Cardiac fibroblast (primary cell): ENCODE results near the gene TNFRSF13B.

Experiments used
- DNase-seq, 2 donors: peaks; one replicate each; pipeline versions ENCODE4 v3.0.0 to v3.0.0-alpha.2; 2010; ENCODE audit warnings: low read depth in 2 of 2
- H3K4me3 ChIP-seq, 2 donors: replicated peaks in 1 of 2; 1 replicate in 1 of 2; 2 replicates in 1 of 2; pipeline ENCODE4 v1.5.1; 2011; ENCODE audit warnings: low read depth in 2 of 2, low read length in 2 of 2, mild to moderate bottlenecking in 2 of 2, moderate library complexity in 1 of 2
- TF ChIP-seq, protein P1 (sequence below): IDR thresholded peaks from one replicate; pipeline ENCODE4 v1.5.1; 2011; ENCODE audit warnings: low read depth, mild to moderate bottlenecking, low read length, inconsistent platforms

TNFRSF13B gene

DNA sequence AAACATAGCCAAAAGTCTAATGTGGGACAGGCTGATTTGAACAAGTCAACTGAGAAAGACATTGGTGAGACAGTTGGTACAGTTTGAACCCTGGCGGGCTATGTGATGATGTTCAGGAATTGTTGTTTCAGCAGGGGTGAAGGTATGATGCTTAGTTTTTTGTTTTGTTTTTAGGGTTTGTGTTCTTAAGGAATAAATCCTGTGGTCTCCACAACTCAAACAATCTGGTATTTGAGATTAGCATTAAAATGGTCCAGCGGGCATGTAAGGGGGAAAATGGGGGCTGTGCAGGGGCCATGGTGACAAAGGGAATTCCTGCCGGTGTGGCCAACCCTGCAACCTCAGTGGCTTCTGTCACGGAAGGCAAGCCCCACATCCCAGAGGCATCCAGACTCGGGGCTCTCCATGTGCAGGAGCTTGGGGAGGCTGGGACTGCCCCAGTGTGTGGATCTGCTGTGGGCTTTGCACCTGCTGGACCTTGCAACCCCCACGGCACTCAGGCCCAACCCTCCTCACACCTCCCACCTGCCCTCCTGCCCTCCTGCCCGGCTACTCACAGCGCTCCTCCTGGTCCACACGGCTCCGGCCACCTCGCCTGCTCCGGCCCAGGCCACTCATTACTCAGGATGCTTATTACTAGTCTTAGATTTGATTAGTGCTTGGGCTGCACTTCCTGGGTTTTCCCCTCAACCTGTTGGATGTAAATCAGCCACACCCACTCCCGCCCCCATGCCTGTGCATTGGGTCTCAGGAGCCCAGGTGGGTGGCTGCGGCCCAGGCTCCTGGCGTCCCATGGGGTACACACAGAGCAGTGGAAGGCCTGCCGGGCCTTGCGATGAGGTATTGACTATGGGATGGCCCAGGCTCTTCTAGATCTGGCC lies at the start of gene TNFRSF13B:
Gene TNFRSF13B (minus strand): TSS at position 661 of the 881 bp plus-strand sequence. CDS start 43 bp downstream, at position 618.
- no peak within 1 kb of the TSS for H3K4me3 ChIP-seq
- TF ChIP-seq, protein P1, sequence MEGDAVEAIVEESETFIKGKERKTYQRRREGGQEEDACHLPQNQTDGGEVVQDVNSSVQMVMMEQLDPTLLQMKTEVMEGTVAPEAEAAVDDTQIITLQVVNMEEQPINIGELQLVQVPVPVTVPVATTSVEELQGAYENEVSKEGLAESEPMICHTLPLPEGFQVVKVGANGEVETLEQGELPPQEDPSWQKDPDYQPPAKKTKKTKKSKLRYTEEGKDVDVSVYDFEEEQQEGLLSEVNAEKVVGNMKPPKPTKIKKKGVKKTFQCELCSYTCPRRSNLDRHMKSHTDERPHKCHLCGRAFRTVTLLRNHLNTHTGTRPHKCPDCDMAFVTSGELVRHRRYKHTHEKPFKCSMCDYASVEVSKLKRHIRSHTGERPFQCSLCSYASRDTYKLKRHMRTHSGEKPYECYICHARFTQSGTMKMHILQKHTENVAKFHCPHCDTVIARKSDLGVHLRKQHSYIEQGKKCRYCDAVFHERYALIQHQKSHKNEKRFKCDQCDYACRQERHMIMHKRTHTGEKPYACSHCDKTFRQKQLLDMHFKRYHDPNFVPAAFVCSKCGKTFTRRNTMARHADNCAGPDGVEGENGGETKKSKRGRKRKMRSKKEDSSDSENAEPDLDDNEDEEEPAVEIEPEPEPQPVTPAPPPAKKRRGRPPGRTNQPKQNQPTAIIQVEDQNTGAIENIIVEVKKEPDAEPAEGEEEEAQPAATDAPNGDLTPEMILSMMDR: no peak
- no peak for DNase-seq

DNA sequence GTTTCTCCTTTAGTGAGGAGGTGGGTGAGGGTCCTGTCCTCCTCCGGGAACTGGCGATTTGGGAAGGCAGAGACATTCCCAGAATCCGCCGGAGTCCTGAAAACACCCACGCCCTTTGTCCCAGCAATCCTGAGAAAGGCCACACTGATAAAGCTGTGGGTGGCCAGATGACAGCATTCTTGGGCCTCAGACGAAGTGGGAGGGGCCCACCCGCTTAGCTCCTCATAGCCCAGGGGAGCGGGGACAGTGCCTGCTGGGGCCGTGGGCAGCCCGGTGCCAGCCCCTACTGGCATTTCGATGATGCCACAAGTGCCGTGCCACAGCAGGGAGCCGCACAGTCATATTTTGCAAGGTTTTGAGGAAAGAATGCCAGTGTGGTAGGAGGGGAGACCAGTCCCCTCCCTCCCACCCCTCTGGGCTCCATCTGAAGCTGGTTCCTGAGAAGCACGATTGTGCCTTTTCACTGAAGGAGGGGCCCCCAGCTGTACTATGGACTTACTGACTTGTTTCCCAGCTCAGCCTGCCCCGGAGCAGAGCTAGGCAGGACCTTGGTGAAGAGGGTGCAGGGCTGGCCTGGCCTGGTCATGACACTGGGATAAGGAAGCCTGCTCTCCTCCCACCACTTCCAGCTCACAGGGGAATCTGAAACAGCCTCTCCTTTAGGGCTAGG lies 49.4 kb upstream of the TNFRSF13B start:
- TF ChIP-seq, protein P1: no peak
- peak in 1 of 2 donors; percentile 57 for DNase-seq
- no peak overlapping the region for H3K4me3 ChIP-seq

DNA sequence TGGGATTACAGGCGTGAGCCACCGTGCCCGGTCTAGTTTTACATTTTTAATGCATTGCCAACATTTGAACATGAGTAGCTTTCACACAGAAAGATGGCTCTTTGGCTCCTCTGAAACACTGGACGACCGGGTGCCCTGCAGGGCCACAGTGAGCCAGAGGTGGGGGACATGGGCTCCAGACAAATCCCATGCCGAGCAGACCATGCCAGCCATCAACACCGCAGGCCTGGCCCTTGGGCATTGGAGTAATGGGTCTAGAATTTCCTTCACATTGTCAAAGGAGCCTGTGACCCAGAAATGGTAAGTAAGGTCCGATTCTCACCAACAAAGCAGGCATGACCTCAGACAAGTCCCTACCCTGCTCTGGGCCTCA lies 48.9 kb upstream of the TNFRSF13B start:
- no peak overlapping the region for H3K4me3 ChIP-seq
- no peak for DNase-seq
- TF ChIP-seq, protein P1: no peak

DNA sequence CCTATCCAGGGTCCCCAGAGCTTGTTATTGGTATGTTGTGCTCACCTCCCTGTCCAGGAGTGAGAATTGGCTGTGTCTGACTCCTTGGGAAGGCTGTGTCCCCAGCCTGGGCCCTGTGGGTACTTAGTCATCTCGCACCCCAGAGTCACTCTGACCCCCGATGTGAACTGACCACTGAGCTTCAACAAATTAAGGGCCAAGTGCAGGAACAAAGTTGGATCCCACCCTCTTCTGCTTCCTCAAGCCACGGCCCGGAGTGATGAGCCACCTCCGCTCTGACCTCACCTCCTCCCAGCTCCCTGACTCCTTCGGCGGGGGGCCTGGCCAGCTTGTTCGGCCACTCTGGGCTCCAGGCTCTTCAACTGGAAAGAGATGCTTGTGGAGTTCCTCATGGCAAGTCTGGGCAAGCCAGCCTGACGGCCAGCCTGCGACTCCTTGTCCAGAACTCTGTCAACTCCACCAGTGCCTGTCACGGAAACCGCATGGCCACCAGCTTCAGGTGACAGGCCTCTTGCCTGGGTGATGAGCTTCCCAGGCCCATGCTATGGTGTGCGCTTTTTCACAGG lies 48.1 kb upstream of the TNFRSF13B start:
- no peak overlapping the region for H3K4me3 ChIP-seq
- DNase-seq: no peak
- TF ChIP-seq, protein P1: no peak

DNA sequence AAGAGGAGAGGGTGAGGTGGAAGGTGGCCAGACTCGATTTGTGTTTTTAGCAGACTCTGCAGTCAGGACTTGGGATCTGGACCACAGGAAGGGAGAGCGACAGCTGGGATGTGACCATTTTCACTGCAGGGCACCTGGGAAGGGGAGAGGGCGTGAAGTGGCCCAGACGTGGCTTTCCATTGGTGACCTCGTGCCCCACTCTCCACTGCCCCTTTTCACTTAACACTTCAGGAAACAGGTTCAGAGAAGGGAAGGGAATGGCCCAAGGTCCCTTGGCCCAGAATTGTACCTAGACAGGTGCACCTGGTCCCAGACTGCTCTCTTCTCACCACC lies 47.5 kb upstream of the TNFRSF13B start:
- TF ChIP-seq, protein P1: no peak

DNA sequence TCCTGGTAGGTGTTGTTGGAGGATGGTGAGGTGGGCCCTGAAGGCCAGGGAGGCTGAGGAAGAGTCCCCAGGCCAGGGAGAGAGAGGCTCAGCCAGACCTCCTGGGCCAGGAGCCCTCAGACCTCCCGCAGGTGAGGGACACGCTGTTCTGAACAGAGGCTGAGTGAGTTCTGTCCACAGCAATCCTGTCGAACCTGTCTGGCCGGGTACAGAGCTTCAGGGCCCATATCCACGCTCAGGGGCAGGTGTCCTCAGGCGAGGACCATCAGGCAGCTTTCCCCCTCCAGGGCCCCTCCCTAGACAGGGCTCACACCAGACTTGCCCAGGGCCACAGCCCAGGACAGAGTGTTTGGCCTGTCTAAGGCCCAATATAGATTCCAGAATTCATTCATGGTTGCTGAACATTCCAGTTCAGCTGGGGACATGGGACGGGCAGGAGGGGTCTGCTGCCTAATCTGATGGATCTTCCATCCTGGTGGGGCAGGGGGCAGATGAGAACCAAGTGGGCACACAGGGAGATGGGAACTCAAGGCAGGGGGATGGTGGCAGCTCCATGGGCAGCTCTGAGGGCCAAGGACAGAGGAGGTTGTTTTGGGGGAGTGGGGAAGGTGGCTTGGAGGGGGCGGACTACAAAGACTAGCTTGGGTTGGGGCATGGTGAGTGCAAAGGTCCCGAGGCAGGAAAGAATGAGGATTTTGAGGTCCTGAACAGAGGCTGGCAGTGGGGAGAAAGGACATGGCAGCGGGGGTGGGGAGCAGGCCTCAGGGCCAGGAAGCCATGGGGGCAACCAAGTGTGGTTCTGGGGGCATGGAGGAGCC lies 46.9 kb upstream of the TNFRSF13B start:
- no peak for DNase-seq
- H3K4me3 ChIP-seq: no peak overlapping the region
- TF ChIP-seq, protein P1: no peak

More for the DNA sequence above, 47.5 kb upstream of the TNFRSF13B start:
- DNase-seq: no peak
- H3K4me3 ChIP-seq: no peak overlapping the region
